ENCODE results near the gene RCSD1.

GRCh38 chr1:167659881-167660280 lies 29.8 kb downstream of the RCSD1 start:
- TF ChIP-seq CTCF (IDR thresholded peaks at IDR 0.05), result no peak
- TF ChIP-seq POLR2A (IDR thresholded peaks at IDR 0.05), result no peak

Measured in thyroid gland (tissue), 4 donors.